B cell (primary cell): Measurements from ENCODE around the gene EZH1. TPM values are rescaled to one million over a fixed set of nuclear protein-coding genes. Genes with fewer than 3 reads are reported as not detected.

ENCODE experiments used
- ATAC-seq: fragments of 200-7000 bp; cut with Tn5 transposase; one replicate; pipeline ENCODE4 v1.10.0; 2021; ENCODE audit warnings: low read depth, mild to moderate bottlenecking, moderate number of reproducible peaks, moderate library complexity
- CTCF ChIA-PET: fragments of 350-600 bp; sonication (Branson Sonifier 250); formaldehyde crosslinking; loops from one replicate; lab custom pipeline; 2021; ENCODE audit warnings: antibody characterized with exemption, inconsistent platforms; lab: Charles Lee
- POLR2A ChIA-PET: fragments of 350-600 bp; sonication (Branson Sonifier 250); formaldehyde crosslinking; loops from one replicate; lab custom pipeline; 2021; ENCODE audit warnings: antibody characterized with exemption; lab: Charles Lee
- DNase-seq: peaks from one replicate; pipeline ENCODE4 v3.0.0; 2013
- H2AFZ ChIP-seq: 2 replicates; pipeline ENCODE4 v1.6.1; 2012; ENCODE audit warnings: mild to moderate bottlenecking, low read depth, low read length; ENCODE audit not compliant: insufficient read depth, poor library complexity, severe bottlenecking
- H3K27ac ChIP-seq, 2 donors: 1 replicate in 1 of 2; 2 replicates in 1 of 2; pipeline ENCODE4 v1.5.1; 2012 to 2013; ENCODE audit warnings: low read length in 2 of 2, mild to moderate bottlenecking in 2 of 2, moderate library complexity in 1 of 2
- H3K27me3 ChIP-seq, 4 experiments: fragments of 200-600 bp in 1 of 4; sonication (generic) in 1 of 4; replicated peaks in 1 of 4; 1 replicate in 2 of 4; 2 replicates in 2 of 4; pipeline versions ENCODE4 v1.6.1 to v1.7.0; 2013 to 2016; ENCODE audit warnings: low read length in 3 of 4, mild to moderate bottlenecking in 2 of 4, mixed read lengths in 1 of 4, moderate library complexity in 1 of 4; ENCODE audit not compliant: insufficient read depth in 4 of 4, control insufficient read depth in 3 of 4; ENCODE audit errors: control extremely low read depth in 1 of 4
- H3K36me3 ChIP-seq, 2 experiments: replicated peaks in 1 of 2; 1 replicate in 1 of 2; 2 replicates in 1 of 2; pipeline versions ENCODE4 v1.6.1 to v1.7.1; 2013; ENCODE audit warnings: low read length in 1 of 2; ENCODE audit not compliant: insufficient read depth in 2 of 2, control insufficient read depth in 1 of 2; ENCODE audit errors: control extremely low read depth in 1 of 2, extremely low read depth in 1 of 2
- H3K4me1 ChIP-seq, 2 donors: fragments of 200-600 bp in 1 of 2; sonication (generic) in 1 of 2; 1 replicate in 1 of 2; 2 replicates in 1 of 2; pipeline versions ENCODE4 v1.5.1 to v1.6.1; 2013 to 2017; ENCODE audit warnings: low read length in 2 of 2; ENCODE audit not compliant: control insufficient read depth in 2 of 2, insufficient read depth in 2 of 2
- H3K4me2 ChIP-seq: replicated peaks from 2 replicates; pipeline ENCODE3; 2012; ENCODE audit warnings: mild to moderate bottlenecking, low read depth, low read length; ENCODE audit not compliant: poor library complexity, severe bottlenecking
- H3K4me3 ChIP-seq, 5 experiments: fragments of 200-600 bp in 1 of 5; sonication (generic) in 1 of 5; 1 replicate in 3 of 5; 2 replicates in 2 of 5; pipeline versions ENCODE4 v1.5.1 to v1.7.0; 2011 to 2016; ENCODE audit warnings: low read length in 4 of 5, mild to moderate bottlenecking in 4 of 5, low read depth in 2 of 5, control low read depth in 1 of 5, moderate library complexity in 1 of 5; ENCODE audit not compliant: insufficient read depth in 1 of 5; ENCODE audit errors: control extremely low read depth in 1 of 5, extremely low read depth in 1 of 5
- H3K79me2 ChIP-seq: fragments of 200-600 bp; sonication (generic); one replicate; pipeline ENCODE4 v1.6.0; 2016; ENCODE audit warnings: low read length; ENCODE audit not compliant: control insufficient read depth, insufficient read depth
- H3K9ac ChIP-seq: fragments of 200-600 bp; sonication (generic); 2 replicates; pipeline ENCODE4 v1.6.1; 2017; ENCODE audit warnings: mild to moderate bottlenecking, low read length, moderate library complexity
- H3K9me3 ChIP-seq, 3 donors: one replicate each; pipeline versions ENCODE4 v1.6.1 to v1.7.1; 2013; ENCODE audit warnings: low read length in 2 of 3; ENCODE audit not compliant: control insufficient read depth in 2 of 3, insufficient read depth in 1 of 3; ENCODE audit errors: control extremely low read depth in 1 of 3
- H4K20me1 ChIP-seq: 2 replicates; pipeline ENCODE4 v1.6.0; 2012; ENCODE audit warnings: mild to moderate bottlenecking, low read length; ENCODE audit not compliant: insufficient read depth, control insufficient read depth, poor library complexity, severe bottlenecking
- H3K27ac Mint-ChIP-seq: one replicate; pipeline ENCODE4 v1.8.0; 2021; ENCODE audit warnings: mixed read lengths
- H3K27me3 Mint-ChIP-seq: one replicate; pipeline ENCODE4 v1.8.0; 2021; ENCODE audit warnings: mixed read lengths
- H3K4me1 Mint-ChIP-seq: one replicate; pipeline ENCODE4 v1.8.0; 2021; ENCODE audit warnings: mixed read lengths
- H3K4me3 Mint-ChIP-seq: one replicate; pipeline ENCODE4 v1.8.0; 2021; ENCODE audit warnings: mixed read lengths
- H3K9me3 Mint-ChIP-seq: one replicate; pipeline ENCODE4 v1.8.0; 2022; ENCODE audit warnings: mixed read lengths; ENCODE audit not compliant: insufficient read depth
- CTCF ChIP-seq: fragments of 200-600 bp; IDR thresholded peaks from one replicate; pipeline ENCODE4 v1.8.0; 2022; ENCODE audit warnings: antibody characterized with exemption, mild to moderate bottlenecking
- EZH2 ChIP-seq: IDR thresholded peaks from 2 replicates; pipeline ENCODE4 v1.6.1; 2012; ENCODE audit warnings: borderline replicate concordance, low read depth, mild to moderate bottlenecking, moderate library complexity, low read length; ENCODE audit not compliant: insufficient read depth, poor library complexity, severe bottlenecking
- WGBS: methylation state at CpG from one replicate; pipeline ENCODE4 v1.1.5; 2013; ENCODE audit warnings: missing lambda C conversion rate; ENCODE audit not compliant: insufficient coverage; 5-methylcytosine and 5-hydroxymethylcytosine counted together
- intact Hi-C: fragments of 100-400 bp; cut with micrococcal nuclease; formaldehyde crosslinking; loops from one replicate; pipeline ENCODE4 v1.10.0; 2022
- polyA plus RNA-seq: library from polyadenylated mRNA; depleted of rRNA; stranded (reverse); fragments of >200 nt; gene quantifications from 2 replicates; pipeline ENCODE4 v1.2.3, GENCODE V29; 2012
- total RNA-seq, 2 donors: library from RNA; stranded (reverse); fragments of 120-200 nt in 1 of 2; gene quantifications; 1 replicate in 1 of 2; 2 replicates in 1 of 2; pipeline versions ENCODE4 v1.2.3 to v1.2.4, GENCODE V29; 2013 to 2022

EZH1 gene
- total and polyA plus RNA-seq, 2 donors (not counting 1 experiment from before 2014, with no cell fraction given) = 115 to 169 TPM

- Mint-ChIP-seq H3K4me1 (peaks cover 23% of the 10 kb centered on the region), H3K4me3 (no peak overlapping the region), H3K27me3 (no peaks in the 10 kb centered on the region), H3K9me3 (no peaks in the 10 kb centered on the region), H3K27ac (no peak overlapping the region)
- no peaks in the 10 kb centered on the region for H4K20me1 ChIP-seq
- DNase-seq (no peak), ATAC-seq (no peak)
- H3K27ac ChIP-seq = no peak overlapping the region
- no peaks in the 10 kb centered on the region for H3K27me3 ChIP-seq
- no peaks in the 10 kb centered on the region for H3K9me3 ChIP-seq
- H3K4me2 ChIP-seq = no peak overlapping the region
- 100% methylated on average over 2 of the region's 2 CpGs for WGBS
- CTCF ChIA-PET = interaction anchor here (0.6 to 1.5 kb wide), 6 partner anchors 10 to 1727 kb away, joined by 3 to 4 read pairs (median 4); no protein-coding TSS in a partner anchor
- TF ChIP-seq CTCF = no peak
- no peak for TF ChIP-seq EZH2
- peaks cover 4 to 74% of the 10 kb centered on the region in 2 experiments for H3K36me3 ChIP-seq
- no peak overlapping the region for H3K9ac ChIP-seq
- no peak overlapping the region for H2AFZ ChIP-seq
- POLR2A ChIA-PET = no interaction called here
- no peak overlapping the region for H3K4me3 ChIP-seq
- H3K79me2 ChIP-seq = no peaks in the 10 kb centered on the region
- H3K4me1 ChIP-seq = peaks cover 20 to 36% of the 10 kb centered on the region in 2 donors
- intact Hi-C loops = no loop called here
Observed at GRCh38 chr17:42709561-42709960, 35.3 kb downstream of the EZH1 start.

- 88% methylated on average over 1 of the region's 3 CpGs for WGBS
- Histone ChIP-seq H3K4me1 (peaks cover 22 to 45% of the 10 kb centered on the region in 2 donors), H3K4me3 (no peak overlapping the region), H3K79me2 (no peaks in the 10 kb centered on the region), H3K27me3 (no peaks in the 10 kb centered on the region), H3K9me3 (no peaks in the 10 kb centered on the region), H3K36me3 (peaks cover 2 to 75% of the 10 kb centered on the region in 2 experiments), H3K4me2 (no peak overlapping the region), H3K27ac (no peak overlapping the region), H2AFZ (no peak overlapping the region), H3K9ac (no peak overlapping the region), H4K20me1 (no peaks in the 10 kb centered on the region)
- H3K27ac Mint-ChIP-seq = no peak overlapping the region
- intact Hi-C loops = no loop called here
- H3K4me3 Mint-ChIP-seq = no peak overlapping the region
- peaks cover 31% of the 10 kb centered on the region for H3K4me1 Mint-ChIP-seq
- no peaks in the 10 kb centered on the region for H3K9me3 Mint-ChIP-seq
- DNase-seq (no peak), ATAC-seq (no peak)
- no peak for TF ChIP-seq EZH2
- TF ChIP-seq CTCF = no peak
- no peaks in the 10 kb centered on the region for H3K27me3 Mint-ChIP-seq
- ChIA-PET POLR2A (no interaction called here), CTCF (interaction anchor here (0.6 to 1.5 kb wide), 5 partner anchors 51 to 348 kb away, joined by 3 to 4 read pairs (median 4); no protein-coding TSS in a partner anchor)
Observed at GRCh38 chr17:42708588-42708987, 36.3 kb downstream of the EZH1 start.
